SU-DHL-6 (cell line): ENCODE results near the gene CNOT4.

ENCODE experiments used
- CTCF ChIP-seq: fragments of 200-600 bp; sonication (generic); IDR thresholded peaks from one replicate; pipeline ENCODE4 v1.5.1; 2017; ENCODE audit warnings: antibody characterized with exemption, mild to moderate bottlenecking, low read length, moderate library complexity; ENCODE audit not compliant: insufficient read depth, poor library complexity, severe bottlenecking
- EZH2phosphoT487 ChIP-seq: fragments of 200-600 bp; sonication (generic), shearing (Covaris generic); conservative IDR thresholded peaks from 2 replicates; pipeline ENCODE4 v1.6.1; 2018; ENCODE audit warnings: mild to moderate bottlenecking, antibody characterized with exemption, low read length, moderate library complexity, mixed read lengths

GRCh38 chr7:135392701-135393100 lies 117.2 kb downstream of the CNOT4 start:
- TF ChIP-seq CTCF (no peak), EZH2phosphoT487 (no peak)
